Tibial artery (tissue), 4 donors: ENCODE measurements around the gene C6orf47.

ENCODE experiments used
- DNase-seq, 2 donors: peaks; one replicate each; pipeline ENCODE4 v3.0.0-alpha.2; 2019
- H3K27ac ChIP-seq, 2 donors: fragments of 200-600 bp; sonication (generic) in 1 of 2; 1 replicate in 1 of 2; 2 replicates in 1 of 2; pipeline ENCODE4 v1.5.1; 2018 to 2019; ENCODE audit warnings: mild to moderate bottlenecking in 1 of 2
- H3K27me3 ChIP-seq, 2 donors: fragments of 200-600 bp; sonication (generic) in 1 of 2; one replicate each; pipeline versions ENCODE4 v1.5.1 to v1.6.0; 2016 to 2019
- H3K36me3 ChIP-seq, 3 donors: fragments of 200-600 bp; sonication (generic) in 2 of 3; one replicate each; pipeline ENCODE4 v1.5.1; 2016 to 2019; ENCODE audit warnings: mild to moderate bottlenecking in 2 of 3
- H3K4me1 ChIP-seq, 4 donors: fragments of 200-600 bp; sonication (generic) in 2 of 4; 1 replicate in 3 of 4; 2 replicates in 1 of 4; pipeline ENCODE4 v1.5.1; 2016 to 2019
- H3K4me3 ChIP-seq, 2 donors: fragments of 200-600 bp; sonication (generic) in 1 of 2; 1 replicate in 1 of 2; 2 replicates in 1 of 2; pipeline ENCODE4 v1.5.1; 2018 to 2019; ENCODE audit warnings: mild to moderate bottlenecking in 2 of 2
- H3K9me3 ChIP-seq, 3 donors: fragments of 200-600 bp; sonication (generic) in 1 of 3; one replicate each; pipeline ENCODE4 v1.5.1; 2016 to 2019
- intact Hi-C: fragments of 100-400 bp; cut with DNase I; formaldehyde crosslinking; loops from one replicate; pipeline ENCODE4 v1.15.0; 2023; ENCODE audit warnings: low total_unique reads
- TF ChIP-seq, protein P1 (sequence below), 2 experiments: fragments of 200-600 bp in 1 of 2; fragments of 450-650 bp in 1 of 2; IDR thresholded peaks; one replicate each; pipeline ENCODE4 v1.5.1; 2017 to 2019; ENCODE audit warnings: antibody characterized with exemption in 2 of 2, mild to moderate bottlenecking in 1 of 2, moderate library complexity in 1 of 2

Gene C6orf47

DNA sequence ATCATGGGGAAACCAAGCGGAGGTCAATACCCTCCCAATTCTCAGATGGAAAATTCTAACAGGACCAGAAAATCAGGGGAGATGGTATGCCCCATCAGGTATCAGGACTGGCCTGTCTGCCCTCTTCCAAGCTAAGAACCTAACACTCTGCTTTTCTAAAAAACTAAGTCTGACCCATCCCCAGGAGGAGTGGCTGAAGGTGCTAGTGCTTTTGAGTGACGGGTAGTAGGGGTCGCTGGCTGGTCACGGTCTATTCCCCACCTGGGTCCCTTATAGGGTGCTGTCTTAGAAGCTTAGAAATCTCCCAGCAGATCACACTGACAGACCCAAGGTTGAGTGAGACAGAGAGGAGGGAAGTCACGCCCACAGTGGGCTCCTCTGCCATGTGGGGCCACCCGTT lies 33.0 kb upstream of the C6orf47 start:
- Histone ChIP-seq H3K36me3 (peaks cover 57 to 98% (median 84%) of the 10 kb centered on the region in 3 donors), H3K27ac (no peak overlapping the region)
- TF ChIP-seq, protein P1, sequence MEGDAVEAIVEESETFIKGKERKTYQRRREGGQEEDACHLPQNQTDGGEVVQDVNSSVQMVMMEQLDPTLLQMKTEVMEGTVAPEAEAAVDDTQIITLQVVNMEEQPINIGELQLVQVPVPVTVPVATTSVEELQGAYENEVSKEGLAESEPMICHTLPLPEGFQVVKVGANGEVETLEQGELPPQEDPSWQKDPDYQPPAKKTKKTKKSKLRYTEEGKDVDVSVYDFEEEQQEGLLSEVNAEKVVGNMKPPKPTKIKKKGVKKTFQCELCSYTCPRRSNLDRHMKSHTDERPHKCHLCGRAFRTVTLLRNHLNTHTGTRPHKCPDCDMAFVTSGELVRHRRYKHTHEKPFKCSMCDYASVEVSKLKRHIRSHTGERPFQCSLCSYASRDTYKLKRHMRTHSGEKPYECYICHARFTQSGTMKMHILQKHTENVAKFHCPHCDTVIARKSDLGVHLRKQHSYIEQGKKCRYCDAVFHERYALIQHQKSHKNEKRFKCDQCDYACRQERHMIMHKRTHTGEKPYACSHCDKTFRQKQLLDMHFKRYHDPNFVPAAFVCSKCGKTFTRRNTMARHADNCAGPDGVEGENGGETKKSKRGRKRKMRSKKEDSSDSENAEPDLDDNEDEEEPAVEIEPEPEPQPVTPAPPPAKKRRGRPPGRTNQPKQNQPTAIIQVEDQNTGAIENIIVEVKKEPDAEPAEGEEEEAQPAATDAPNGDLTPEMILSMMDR (IDR thresholded peaks at IDR 0.05): no peak

DNA sequence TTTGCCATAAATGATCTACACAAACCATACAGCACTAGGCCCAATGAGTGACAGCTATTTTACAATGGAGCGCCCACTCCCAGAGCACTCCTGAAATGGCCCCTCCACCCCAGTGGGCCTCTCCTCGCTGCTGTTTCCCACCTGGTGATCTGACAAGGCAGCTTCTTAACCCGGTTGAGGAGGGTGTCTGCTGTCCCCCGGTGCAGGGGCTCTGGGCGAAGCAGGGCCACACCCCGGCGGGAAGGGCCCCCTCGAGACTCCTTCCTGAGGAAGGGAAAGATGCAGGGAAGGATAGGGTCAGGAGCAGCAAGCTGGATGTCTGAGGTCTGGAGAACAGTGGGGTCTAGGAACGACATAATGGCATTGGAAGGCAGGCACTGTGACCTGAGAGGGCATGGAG lies 32.3 kb upstream of the C6orf47 start:
- no peak overlapping the region for H3K4me3 ChIP-seq
- H3K36me3 ChIP-seq: peaks cover 63 to 100% (median 90%) of the 10 kb centered on the region in 3 donors
- TF ChIP-seq, protein P1 (IDR thresholded peaks at IDR 0.05): no peak
- H3K4me1 ChIP-seq: no peaks in the 10 kb centered on the region
- H3K27ac ChIP-seq: no peak overlapping the region
- no peaks in the 10 kb centered on the region for H3K9me3 ChIP-seq
- no peaks in the 10 kb centered on the region for H3K27me3 ChIP-seq
- DNase-seq: no peak
- intact Hi-C loops: no loop called here

More for the DNA sequence above, 33.0 kb upstream of the C6orf47 start:
- H3K4me1 ChIP-seq: no peaks in the 10 kb centered on the region
- DNase-seq: no peak
- H3K27me3 ChIP-seq: no peaks in the 10 kb centered on the region
- H3K9me3 ChIP-seq: no peaks in the 10 kb centered on the region
- no peak overlapping the region for H3K4me3 ChIP-seq
- intact Hi-C loops: no loop called here

DNA sequence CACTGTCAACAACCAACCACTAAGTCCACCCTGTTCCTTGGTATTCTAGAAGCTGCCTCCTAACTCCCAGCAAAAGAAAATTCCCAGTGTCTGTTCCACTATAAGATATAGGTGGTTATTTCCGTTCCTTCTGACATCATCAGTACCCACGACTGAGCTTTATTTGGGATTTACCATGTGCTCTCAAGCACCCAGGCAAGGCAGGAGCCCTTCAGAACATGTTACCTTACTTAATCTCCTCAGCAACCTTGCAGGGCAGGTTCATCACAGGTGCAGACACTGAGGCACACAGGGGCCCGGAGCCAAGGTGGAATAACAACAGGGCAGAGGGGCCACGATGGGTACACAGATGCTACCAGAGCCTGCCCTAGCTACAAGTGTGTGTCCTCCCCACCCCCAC lies 31.8 kb upstream of the C6orf47 start:
- no peaks in the 10 kb centered on the region for H3K27me3 ChIP-seq
- intact Hi-C loops: no loop called here
- TF ChIP-seq, protein P1 (IDR thresholded peaks at IDR 0.05): no peak
- peaks cover 69 to 100% (median 95%) of the 10 kb centered on the region in 3 donors for H3K36me3 ChIP-seq
- H3K27ac ChIP-seq: no peak overlapping the region
- no peak for DNase-seq
- no peak overlapping the region for H3K4me3 ChIP-seq
- no peaks in the 10 kb centered on the region for H3K9me3 ChIP-seq
- no peaks in the 10 kb centered on the region for H3K4me1 ChIP-seq

DNA sequence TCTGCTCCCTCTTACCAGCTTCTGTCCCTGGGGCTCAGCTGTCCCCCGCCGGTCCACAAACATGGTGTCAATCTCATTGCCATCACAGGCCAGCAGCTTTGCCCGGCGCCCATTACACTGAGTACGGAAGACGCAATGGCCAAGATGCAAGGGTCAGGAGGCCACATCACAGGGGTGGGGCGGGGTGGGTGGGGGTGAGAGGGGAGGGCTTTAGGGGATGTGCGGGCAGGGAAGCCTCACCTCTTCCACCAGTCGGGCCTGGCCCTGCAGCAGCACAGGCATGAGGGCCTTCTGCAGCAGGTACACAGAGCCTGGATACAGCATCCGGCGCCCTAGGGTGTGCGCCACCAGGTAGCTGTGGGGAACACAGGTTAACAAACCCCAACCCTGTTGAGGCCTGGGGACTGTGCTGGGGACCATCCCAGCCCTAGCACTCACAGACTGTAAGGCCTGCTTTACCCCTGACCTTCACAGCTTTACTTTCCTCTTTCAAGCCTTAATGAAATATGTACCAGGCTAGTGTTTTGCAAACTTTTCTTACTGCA lies 31.1 kb upstream of the C6orf47 start:
- TF ChIP-seq, protein P1 (IDR thresholded peaks at IDR 0.05): no peak

DNA sequence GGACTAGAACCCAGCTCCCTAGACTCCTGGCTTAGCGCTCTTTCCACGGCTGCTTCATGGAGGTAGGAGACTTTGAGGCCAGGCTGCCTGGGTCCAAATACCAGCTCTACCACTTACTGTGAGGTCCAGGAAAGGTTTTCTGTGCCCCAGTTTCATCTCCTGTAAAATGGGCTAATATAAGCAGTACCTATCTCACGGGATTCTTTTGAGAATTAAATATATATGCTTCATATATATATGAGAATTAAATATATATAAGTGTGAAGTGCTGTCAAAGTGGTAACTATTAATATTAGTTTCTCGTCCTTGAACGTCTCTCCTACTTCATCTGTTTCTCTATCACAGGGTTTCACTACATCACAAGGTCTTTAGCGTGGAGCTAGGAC lies 30.5 kb upstream of the C6orf47 start:
- intact Hi-C loops: no loop called here
- no peak for DNase-seq
- H3K27ac ChIP-seq: no peak overlapping the region

More for the DNA sequence above, 31.1 kb upstream of the C6orf47 start:
- Histone ChIP-seq H3K4me3 (no peak overlapping the region), H3K36me3 (peaks cover 71 to 100% (median 98%) of the 10 kb centered on the region in 3 donors), H3K27me3 (no peaks in the 10 kb centered on the region), H3K27ac (no peak overlapping the region), H3K9me3 (no peaks in the 10 kb centered on the region), H3K4me1 (no peaks in the 10 kb centered on the region)
- DNase-seq: no peak
- intact Hi-C loops: no loop called here

More for the DNA sequence above, 30.5 kb upstream of the C6orf47 start:
- H3K4me3 ChIP-seq: no peak overlapping the region
- TF ChIP-seq, protein P1 (IDR thresholded peaks at IDR 0.05): no peak
- no peaks in the 10 kb centered on the region for H3K9me3 ChIP-seq
- no peaks in the 10 kb centered on the region for H3K4me1 ChIP-seq
- H3K27me3 ChIP-seq: no peaks in the 10 kb centered on the region
- H3K36me3 ChIP-seq: peaks cover 68 to 100% (median 92%) of the 10 kb centered on the region in 3 donors
